Bronchial epithelial cell (primary cell): ENCODE measurements around the gene ITGAD. TPM values are rescaled to one million over a fixed set of nuclear protein-coding genes. Genes with fewer than 3 reads are reported as not detected.
A peak's percentile ranks its signal among the peaks of the same experiment; 100 is the strongest.

Source experiments
- DNase-seq: peaks from one replicate; pipeline ENCODE4 v3.0.0-alpha.2; 2010; ENCODE audit warnings: low read depth
- FAIRE-seq: peaks from 2 replicates; lab custom pipeline; 2011; peaks lifted over from hg19 to GRCh38; lab: Jason Lieb, UNC
- H3K27me3 ChIP-seq: 2 replicates; pipeline ENCODE4 v1.5.1; 2011; ENCODE audit warnings: low read length; ENCODE audit not compliant: control insufficient read depth, insufficient read depth
- H3K36me3 ChIP-seq: 2 replicates; pipeline ENCODE4 v1.5.1; 2011; ENCODE audit warnings: low read length; ENCODE audit not compliant: control insufficient read depth, insufficient read depth
- H3K4me3 ChIP-seq: 2 replicates; pipeline ENCODE4 v1.5.1; 2011; ENCODE audit warnings: mild to moderate bottlenecking, low read depth, low read length, control low read depth
- total RNA-seq: library from RNA; depleted of rRNA; stranded (reverse); fragments of >200 nt; gene quantifications from 2 replicates; pipeline ENCODE4 v1.2.1, GENCODE V29; 2014
- TF ChIP-seq, protein P1 (sequence below): IDR thresholded peaks from 2 replicates; pipeline ENCODE4 v1.5.1; 2011; ENCODE audit warnings: mild to moderate bottlenecking, moderate library complexity, low read length, control low read depth, inconsistent platforms; ENCODE audit not compliant: insufficient read depth, severe bottlenecking

The ITGAD gene
- total RNA-seq, 1 donor from 2014 or later: not detected

DNA sequence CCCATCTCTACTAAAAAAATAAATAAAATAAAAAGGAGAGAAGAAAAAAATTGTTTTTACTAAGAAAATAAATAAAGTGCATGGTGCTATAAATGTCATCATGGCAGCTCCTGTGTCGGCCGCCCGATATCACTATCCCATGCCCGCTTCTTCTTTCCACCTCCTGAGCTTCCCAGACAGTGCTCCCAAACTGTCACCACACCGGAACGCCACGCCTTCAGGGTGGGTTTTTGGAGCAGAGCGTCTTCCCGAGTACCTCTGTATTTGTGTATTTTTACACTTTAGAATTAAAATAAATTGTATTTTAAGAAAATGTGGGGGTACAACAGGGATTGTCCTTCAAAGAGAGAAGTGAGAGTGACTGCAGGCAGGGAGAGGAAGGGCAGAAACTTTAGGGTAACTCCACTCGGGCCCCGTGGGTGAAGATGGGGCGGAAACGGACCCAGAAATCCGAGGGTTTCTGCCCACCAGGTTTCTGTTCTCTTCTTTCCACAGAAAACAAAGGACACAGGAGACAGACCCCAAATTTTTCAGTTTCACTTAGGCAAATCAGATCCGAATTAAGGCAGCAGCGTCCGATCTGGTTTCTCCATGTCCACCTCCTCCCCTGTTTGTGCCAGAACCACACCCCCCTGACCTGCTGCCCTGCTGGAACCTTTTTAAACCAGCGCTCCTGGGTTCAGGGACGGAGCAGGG, 41.7 kb upstream of the ITGAD start:
- TF ChIP-seq, protein P1, sequence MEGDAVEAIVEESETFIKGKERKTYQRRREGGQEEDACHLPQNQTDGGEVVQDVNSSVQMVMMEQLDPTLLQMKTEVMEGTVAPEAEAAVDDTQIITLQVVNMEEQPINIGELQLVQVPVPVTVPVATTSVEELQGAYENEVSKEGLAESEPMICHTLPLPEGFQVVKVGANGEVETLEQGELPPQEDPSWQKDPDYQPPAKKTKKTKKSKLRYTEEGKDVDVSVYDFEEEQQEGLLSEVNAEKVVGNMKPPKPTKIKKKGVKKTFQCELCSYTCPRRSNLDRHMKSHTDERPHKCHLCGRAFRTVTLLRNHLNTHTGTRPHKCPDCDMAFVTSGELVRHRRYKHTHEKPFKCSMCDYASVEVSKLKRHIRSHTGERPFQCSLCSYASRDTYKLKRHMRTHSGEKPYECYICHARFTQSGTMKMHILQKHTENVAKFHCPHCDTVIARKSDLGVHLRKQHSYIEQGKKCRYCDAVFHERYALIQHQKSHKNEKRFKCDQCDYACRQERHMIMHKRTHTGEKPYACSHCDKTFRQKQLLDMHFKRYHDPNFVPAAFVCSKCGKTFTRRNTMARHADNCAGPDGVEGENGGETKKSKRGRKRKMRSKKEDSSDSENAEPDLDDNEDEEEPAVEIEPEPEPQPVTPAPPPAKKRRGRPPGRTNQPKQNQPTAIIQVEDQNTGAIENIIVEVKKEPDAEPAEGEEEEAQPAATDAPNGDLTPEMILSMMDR: no peak
- FAIRE-seq (no peak), DNase-seq (no peak)
- Histone ChIP-seq H3K4me3 (no peak overlapping the region), H3K36me3 (no peaks in the 10 kb centered on the region), H3K27me3 (no peaks in the 10 kb centered on the region)

DNA sequence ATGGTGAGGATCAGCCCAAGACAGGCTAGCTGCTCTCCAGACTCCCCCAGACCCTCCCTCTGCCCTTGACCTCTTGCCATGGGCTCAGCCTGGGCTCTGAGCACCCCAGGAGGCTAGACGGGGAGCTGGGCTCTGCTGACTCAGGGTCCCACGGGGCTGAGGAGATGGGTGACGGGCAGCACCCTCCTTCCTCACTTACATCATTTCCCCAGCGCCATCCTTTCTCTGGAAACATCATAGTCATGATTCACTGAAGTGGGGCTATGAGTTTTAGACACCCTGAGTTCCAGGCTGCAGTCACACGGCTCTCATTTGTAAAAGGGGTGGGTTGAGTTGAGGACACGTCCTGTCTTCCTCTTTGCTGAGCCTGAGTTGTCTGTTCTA, 41.2 kb upstream of the ITGAD start:
- TF ChIP-seq, protein P1: no peak
- FAIRE-seq (no peak), DNase-seq (no peak)
- H3K36me3 ChIP-seq: no peaks in the 10 kb centered on the region
- H3K27me3 ChIP-seq: no peaks in the 10 kb centered on the region
- no peak overlapping the region for H3K4me3 ChIP-seq

DNA sequence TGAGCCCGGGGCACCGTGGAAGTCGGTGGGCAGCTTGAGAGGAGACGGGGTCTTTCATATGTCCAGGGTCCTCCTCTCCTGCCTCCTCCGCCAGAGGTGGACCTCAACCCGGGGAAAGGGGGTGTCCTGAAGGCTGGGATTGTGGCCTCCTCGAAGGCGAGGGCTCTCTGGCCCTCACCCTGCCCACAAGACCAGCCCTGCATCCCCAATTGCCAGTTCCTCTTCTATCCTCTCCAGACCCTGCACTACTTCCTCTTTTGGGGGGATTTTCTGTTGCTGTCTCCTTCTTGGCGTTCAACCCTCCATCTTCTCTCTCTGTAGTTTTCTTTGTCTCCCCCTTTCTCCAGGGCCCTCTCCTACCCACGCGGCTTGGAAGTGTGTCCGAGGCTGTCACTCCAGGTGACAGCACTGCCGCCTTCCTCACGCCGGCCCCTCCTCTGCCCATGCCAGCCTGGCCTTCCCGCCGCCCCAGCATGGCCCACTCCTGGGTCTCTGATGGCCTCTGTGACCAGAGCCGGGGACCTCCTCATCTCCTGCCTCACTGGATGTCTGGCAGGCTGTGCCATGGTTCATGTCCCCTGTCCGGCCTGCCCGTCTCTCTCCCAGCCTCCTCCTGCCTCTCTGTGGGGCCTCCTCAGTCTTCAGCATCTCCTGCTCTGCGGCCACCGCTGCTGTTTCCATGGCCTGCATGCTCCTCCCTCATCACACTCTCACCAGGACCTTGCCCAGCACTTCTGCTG, 40.6 kb upstream of the ITGAD start:
- Histone ChIP-seq H3K36me3 (no peaks in the 10 kb centered on the region), H3K4me3 (no peak overlapping the region), H3K27me3 (no peaks in the 10 kb centered on the region)
- TF ChIP-seq, protein P1: no peak
- no peak for FAIRE-seq
- no peak for DNase-seq

DNA sequence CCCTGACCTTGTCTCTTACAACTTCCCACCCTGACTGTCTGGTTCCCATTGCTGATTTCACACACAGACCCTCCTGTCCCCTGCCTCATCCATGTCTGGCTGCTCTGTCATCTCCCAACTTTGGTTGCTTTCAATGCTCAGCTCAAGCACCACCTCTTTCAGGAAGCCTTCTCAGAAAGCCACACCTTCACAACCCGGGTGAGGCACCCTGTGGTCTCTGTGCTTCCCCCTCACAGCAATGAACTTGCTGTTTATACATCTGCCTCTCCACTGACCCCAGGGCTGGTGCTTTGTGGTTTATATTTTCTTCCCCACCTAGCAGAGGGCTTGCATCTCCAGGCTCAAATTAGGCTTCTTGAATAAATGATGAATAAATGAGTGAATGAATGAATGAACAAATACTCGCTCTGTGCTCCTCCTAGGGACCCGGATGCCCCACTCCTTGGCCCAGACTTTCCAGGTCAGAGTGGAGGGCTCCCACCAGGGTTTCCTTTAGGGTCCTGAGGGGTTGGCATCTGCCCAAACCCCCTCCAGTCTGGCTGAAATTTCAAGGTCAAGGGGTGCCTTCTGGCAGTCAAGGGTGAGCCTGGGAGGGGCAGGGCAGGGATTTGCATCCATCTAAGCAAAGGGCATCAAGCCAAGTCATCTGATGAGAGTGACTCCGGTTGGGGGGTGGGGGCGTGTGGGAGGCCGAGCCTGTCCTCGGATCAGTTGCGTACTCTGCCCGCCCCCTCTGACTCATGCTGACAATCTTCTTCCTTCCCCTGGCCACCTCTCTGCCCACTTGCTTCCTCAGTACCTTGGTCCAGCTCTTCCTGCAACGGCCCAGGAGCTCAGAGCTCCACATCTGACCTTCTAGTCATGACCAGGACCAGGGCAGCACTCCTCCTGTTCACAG, 38.5 kb upstream of the ITGAD start, which contains the start of gene ITGAX:
ITGAX (plus strand) TSS at position 783 of the 898 bp plus-strand sequence; CDS start at position 862, 79 bp downstream.
- no peak within 1 kb of the TSS for H3K4me3 ChIP-seq
- no peaks in the 10 kb centered on the region for H3K27me3 ChIP-seq
- peak; percentile 23 for DNase-seq
- no peaks in the 10 kb centered on the region for H3K36me3 ChIP-seq
- TF ChIP-seq, protein P1: no peak
- FAIRE-seq: no peak

DNA sequence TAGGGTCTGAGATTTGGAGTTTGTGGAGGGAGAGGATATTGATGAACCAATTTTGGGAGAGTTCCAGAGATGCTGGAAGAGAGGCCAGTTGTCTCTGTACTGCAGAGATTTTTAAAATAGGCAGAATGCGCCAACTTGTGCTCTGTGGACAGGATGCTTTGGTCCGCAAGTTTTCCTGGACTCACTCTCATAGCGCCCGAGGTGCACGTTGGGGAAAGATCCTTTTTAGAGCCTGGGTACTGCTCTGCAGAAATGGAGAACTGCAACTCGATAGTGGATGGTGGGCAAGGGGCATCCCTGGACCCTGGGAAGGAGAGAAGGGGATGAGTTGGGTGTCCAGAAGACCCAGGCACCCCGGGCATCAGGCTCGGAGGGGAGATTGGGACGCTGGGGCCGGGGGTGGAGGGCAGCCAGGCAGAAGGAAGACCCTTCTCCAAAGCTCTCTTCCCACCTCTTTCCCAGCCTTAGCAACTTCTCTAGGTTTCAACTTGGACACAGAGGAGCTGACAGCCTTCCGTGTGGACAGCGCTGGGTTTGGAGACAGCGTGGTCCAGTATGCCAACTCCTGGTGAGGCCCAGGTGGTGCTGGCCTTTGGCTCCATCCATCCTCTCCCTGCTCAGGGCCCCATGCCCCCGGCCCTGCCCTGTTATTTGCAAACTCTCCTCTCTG, 37.6 kb upstream of the ITGAD start:
- TF ChIP-seq, protein P1: no peak
- Histone ChIP-seq H3K27me3 (no peaks in the 10 kb centered on the region), H3K36me3 (no peaks in the 10 kb centered on the region), H3K4me3 (no peak overlapping the region)
- FAIRE-seq: no peak
- DNase-seq: no peak
